WTC11 (cell line): Measurements from ENCODE around the gene LONP2. TPM values are rescaled to one million over a fixed set of nuclear protein-coding genes. Genes with fewer than 3 reads are reported as not detected.

Experiments used
- ATAC-seq: fragments of 200-7000 bp; cut with Tn5 transposase; 2 replicates; pipeline ENCODE4 v1.10.0; 2021; ENCODE audit warnings: mild to moderate bottlenecking, moderate library complexity
- CTCF ChIA-PET: fragments of 300-600 bp; sonication (Branson Sonifier 250); formaldehyde crosslinking; loops from one replicate; lab custom pipeline; 2021; ENCODE audit warnings: antibody characterized with exemption; lab: Charles Lee
- POLR2A ChIA-PET: fragments of 350-600 bp; sonication (Branson Sonifier 250); formaldehyde crosslinking; loops from one replicate; lab custom pipeline; 2021; ENCODE audit warnings: antibody characterized with exemption; lab: Charles Lee
- DNase-seq: peaks from one replicate; pipeline ENCODE4 v3.0.0; 2021; ENCODE audit warnings: low spot score
- H3K27ac Mint-ChIP-seq: 2 replicates; pipeline ENCODE4 v1.8.0; 2021; ENCODE audit warnings: mixed read lengths
- H3K27me3 Mint-ChIP-seq: 2 replicates; pipeline ENCODE4 v1.8.0; 2021; ENCODE audit warnings: low read depth, mild to moderate bottlenecking, moderate library complexity, mixed read lengths
- H3K36me3 Mint-ChIP-seq: 2 replicates; pipeline ENCODE4 v1.8.0; 2021; ENCODE audit warnings: mixed read lengths
- H3K4me1 Mint-ChIP-seq: 2 replicates; pipeline ENCODE4 v1.8.0; 2022; ENCODE audit warnings: mixed read lengths
- H3K4me3 Mint-ChIP-seq: 2 replicates; pipeline ENCODE4 v1.8.0; 2021; ENCODE audit warnings: mild to moderate bottlenecking, moderate library complexity, mixed read lengths
- H3K9me3 Mint-ChIP-seq: 2 replicates; pipeline ENCODE4 v1.8.0; 2021; ENCODE audit warnings: mixed read lengths
- ATF2 ChIP-seq: sonication (generic); formaldehyde crosslinking; IDR thresholded peaks from 2 replicates; pipeline ENCODE4 v1.8.1; 2022; ENCODE audit warnings: low read depth, missing genetic modification reagents, borderline replicate concordance
- CDX4 ChIP-seq: fragments of 250-450 bp; sonication (Bioruptor Pico); IDR thresholded peaks from 2 replicates; pipeline ENCODE4 v1.9.0; 2021; ENCODE audit warnings: moderate library complexity, mild to moderate bottlenecking, inconsistent platforms, borderline replicate concordance
- CTCF ChIP-seq: fragments of 200-600 bp; IDR thresholded peaks from 2 replicates; pipeline ENCODE4 v1.8.0; 2022; ENCODE audit warnings: antibody characterized with exemption
- E2F1 ChIP-seq: sonication (generic); formaldehyde crosslinking; IDR thresholded peaks from 2 replicates; pipeline ENCODE4 v1.8.0; 2022; ENCODE audit warnings: mild to moderate bottlenecking, missing genetic modification reagents
- EMX1 ChIP-seq: fragments of 250-450 bp; sonication (Bioruptor Pico); IDR thresholded peaks from 2 replicates; pipeline ENCODE4 v1.8.0; 2021; ENCODE audit warnings: mild to moderate bottlenecking
- FOXJ3 ChIP-seq: sonication (generic); formaldehyde crosslinking; IDR thresholded peaks from 2 replicates; pipeline ENCODE4 v1.9.0; 2021; ENCODE audit warnings: missing genetic modification reagents, mild to moderate bottlenecking, borderline replicate concordance
- FOXK1 ChIP-seq: sonication (generic); formaldehyde crosslinking; IDR thresholded peaks from 2 replicates; pipeline ENCODE4 v1.8.0; 2022; ENCODE audit warnings: mild to moderate bottlenecking, moderate library complexity, missing genetic modification reagents
- GABPB1 ChIP-seq: sonication (generic); formaldehyde crosslinking; IDR thresholded peaks from 2 replicates; pipeline ENCODE4 v1.8.1; 2023; ENCODE audit warnings: mild to moderate bottlenecking, missing genetic modification reagents
- GRHL2 ChIP-seq: fragments of 250-450 bp; sonication (Bioruptor Pico); IDR thresholded peaks from 2 replicates; pipeline ENCODE4 v1.8.0; 2022; ENCODE audit warnings: mild to moderate bottlenecking, moderate library complexity; ENCODE audit not compliant: insufficient replicate concordance, severe bottlenecking
- JUN ChIP-seq: sonication (generic); formaldehyde crosslinking; IDR thresholded peaks from 2 replicates; pipeline ENCODE4 v1.8.0; 2023; ENCODE audit warnings: mild to moderate bottlenecking, missing genetic modification reagents
- MAX ChIP-seq: sonication (generic); formaldehyde crosslinking; IDR thresholded peaks from 2 replicates; pipeline ENCODE4 v1.8.0; 2022; ENCODE audit warnings: mild to moderate bottlenecking, missing genetic modification reagents
- NR1H2 ChIP-seq: sonication (generic); formaldehyde crosslinking; IDR thresholded peaks from 2 replicates; pipeline ENCODE4 v1.9.0; 2021; ENCODE audit warnings: mild to moderate bottlenecking, moderate library complexity, missing genetic modification reagents
- PRDM15 ChIP-seq: sonication (generic); formaldehyde crosslinking; IDR thresholded peaks from 2 replicates; pipeline ENCODE4 v1.8.0; 2022; ENCODE audit warnings: missing genetic modification reagents
- PRRX2 ChIP-seq: fragments of 250-450 bp; sonication (Bioruptor Pico); IDR thresholded peaks from 2 replicates; pipeline ENCODE4 v1.8.0; 2021; ENCODE audit warnings: mild to moderate bottlenecking
- RORB ChIP-seq: fragments of 250-450 bp; sonication (Bioruptor Pico); IDR thresholded peaks from 2 replicates; pipeline ENCODE4 v1.9.0; 2021; ENCODE audit warnings: mild to moderate bottlenecking
- SMAD4 ChIP-seq: sonication (generic); formaldehyde crosslinking; IDR thresholded peaks from 2 replicates; pipeline ENCODE4 v1.8.0; 2022; ENCODE audit warnings: mild to moderate bottlenecking, missing genetic modification reagents
- STAT6 ChIP-seq: sonication (generic); formaldehyde crosslinking; conservative IDR thresholded peaks from 2 replicates; pipeline ENCODE4 v1.8.1; 2023; ENCODE audit warnings: mild to moderate bottlenecking, low read depth, missing genetic modification reagents, moderate library complexity
- TEAD4 ChIP-seq: sonication (generic); formaldehyde crosslinking; IDR thresholded peaks from 2 replicates; pipeline ENCODE4 v1.8.0; 2022; ENCODE audit warnings: mild to moderate bottlenecking, missing genetic modification reagents
- USF2 ChIP-seq: sonication (generic); formaldehyde crosslinking; IDR thresholded peaks from 2 replicates; pipeline ENCODE4 v1.8.1; 2023; ENCODE audit warnings: mild to moderate bottlenecking, missing genetic modification reagents, moderate library complexity
- ZNF396 ChIP-seq: fragments of 250-450 bp; sonication (Bioruptor Pico); IDR thresholded peaks from 2 replicates; pipeline ENCODE4 v1.8.0; 2021; ENCODE audit warnings: mild to moderate bottlenecking, moderate library complexity, borderline replicate concordance
- ZNF671 ChIP-seq: fragments of 250-450 bp; sonication (Bioruptor Pico); IDR thresholded peaks from 2 replicates; pipeline ENCODE4 v1.8.0; 2021; ENCODE audit warnings: mild to moderate bottlenecking
- total RNA-seq: library from RNA; stranded (reverse); gene quantifications from 3 replicates; pipeline ENCODE4 v1.2.3, GENCODE V29; 2021

Gene LONP2
- total RNA-seq, 1 experiment from 2014 or later, result 28.4 TPM

GRCh38 chr16:48204825-48205151, 39.3 kb upstream of the LONP2 start (continued):
- TF ChIP-seq ATF2 (CRISPR knock-in tag), result no peak
- TF ChIP-seq ZNF396 (CRISPR knock-in tag), result no peak

GRCh38 chr16:48206594-48207242, 37.4 kb upstream of the LONP2 start:
- Mint-ChIP-seq H3K36me3 (no peaks in the 10 kb centered on the region), H3K4me1 (0 out of 2 replicates have a peak, but pooled peaks cover 5% of the 10 kb centered on the region), H3K27me3 (no peaks in the 10 kb centered on the region), H3K27ac (no peak overlapping the region), H3K4me3 (no peak overlapping the region), H3K9me3 (no peaks in the 10 kb centered on the region)
- CTCF ChIA-PET, result interaction anchor here (0.8 to 1.5 kb wide), 2 partner anchors 25 to 417 kb away, joined by 3 to 4 read pairs; no protein-coding TSS in a partner anchor
- ATAC-seq, result no peak
- POLR2A ChIA-PET, result interaction anchor here (0.6 kb wide), 1 partner anchor 852 kb away, joined by 3 read pairs; no protein-coding TSS in a partner anchor
- DNase-seq, result no peak
- no peak for TF ChIP-seq E2F1 (CRISPR knock-in tag)
- no peak for TF ChIP-seq MAX (CRISPR knock-in tag)
- TF ChIP-seq EMX1 (CRISPR knock-in tag), result no peak
- TF ChIP-seq FOXJ3 (CRISPR knock-in tag), result no peak
- TF ChIP-seq STAT6 (CRISPR knock-in tag), result no peak
- TF ChIP-seq JUN (CRISPR knock-in tag), result no peak
- no peak for TF ChIP-seq CDX4 (CRISPR knock-in tag)
- TF ChIP-seq NR1H2 (CRISPR knock-in tag), result no peak
- no peak for TF ChIP-seq CTCF
- no peak for TF ChIP-seq TEAD4 (CRISPR knock-in tag)
- TF ChIP-seq GABPB1 (CRISPR knock-in tag), result no peak
- TF ChIP-seq SMAD4 (CRISPR knock-in tag), result no peak
- no peak for TF ChIP-seq PRRX2 (CRISPR knock-in tag)
- no peak for TF ChIP-seq ZNF671 (CRISPR knock-in tag)
- no peak for TF ChIP-seq USF2
- no peak for TF ChIP-seq PRDM15 (CRISPR knock-in tag)
- no peak for TF ChIP-seq FOXK1 (CRISPR knock-in tag)
- TF ChIP-seq GRHL2 (CRISPR knock-in tag), result no peak
- TF ChIP-seq RORB, result no peak
- TF ChIP-seq, all 79 proteins: peak for 0
